ENCODE data around the gene CPLX4.

The CPLX4 gene

DNA sequence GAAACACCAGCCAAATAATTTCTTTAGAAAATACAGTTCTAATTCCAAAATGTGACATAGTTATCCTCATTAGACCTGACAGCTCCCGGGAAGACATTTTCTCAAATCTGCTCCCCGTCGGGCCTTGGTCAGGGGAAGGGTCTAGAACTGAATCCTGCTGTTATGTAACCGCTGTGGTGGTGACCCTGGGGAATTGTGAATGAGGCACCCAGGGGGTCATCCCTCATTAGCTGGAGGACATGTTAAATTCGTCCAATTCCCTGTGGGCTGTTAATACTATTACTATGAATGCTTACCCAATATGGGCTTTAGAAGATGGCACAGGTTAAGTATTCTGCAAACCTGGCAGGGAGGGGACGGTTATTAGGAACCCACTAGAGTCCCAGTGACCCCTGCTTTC, 11.8 kb downstream of the CPLX4 start:
- TF ChIP-seq NFIC (IDR thresholded peaks at IDR 0.05) (no peak), TAF1 (IDR thresholded peaks at IDR 0.05; ENCODE audit: low read depth) (no peak), TEAD4 (IDR thresholded peaks at IDR 0.05) (no peak)

DNA sequence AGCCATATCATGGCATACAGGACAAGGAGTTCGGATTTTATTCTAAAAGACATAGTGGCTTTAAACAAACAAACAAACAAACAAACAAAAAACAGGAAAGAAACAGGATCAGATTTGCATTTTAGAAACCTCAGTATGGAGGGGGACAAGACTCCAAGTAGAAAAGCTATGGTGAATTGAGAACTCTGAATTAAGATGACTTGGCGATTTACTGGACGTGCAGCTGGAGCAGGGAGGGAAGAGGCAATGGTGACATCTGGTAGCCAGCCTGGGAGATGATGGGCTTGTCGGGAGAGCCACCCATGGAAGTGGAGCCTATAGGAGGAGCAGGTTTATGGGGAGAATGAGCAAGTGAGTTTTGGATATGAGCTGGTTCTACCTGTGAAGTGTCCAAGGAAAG, 13.2 kb downstream of the CPLX4 start:
- TF ChIP-seq NFIC (IDR thresholded peaks at IDR 0.05) (no peak), YY1 (IDR thresholded peaks at IDR 0.05; ENCODE audit: low read depth) (no peak), FOXM1 (IDR thresholded peaks at IDR 0.05; ENCODE audit: borderline replicate concordance, low read depth) (no peak), EGR1 (IDR thresholded peaks at IDR 0.05) (no peak), RAD21 (IDR thresholded peaks at IDR 0.05; ENCODE audit: low read depth) (no peak), TCF12 (IDR thresholded peaks at IDR 0.05; ENCODE audit: low read depth) (no peak), CEBPB (IDR thresholded peaks at IDR 0.05) (no peak), EP300 (IDR thresholded peaks at IDR 0.05; ENCODE audit: borderline replicate concordance) (no peak), ZBTB7A (IDR thresholded peaks at IDR 0.05; ENCODE audit: low read depth) (no peak), TEAD4 (IDR thresholded peaks at IDR 0.05) (no peak), TAF1 (IDR thresholded peaks at IDR 0.05; ENCODE audit: low read depth) (no peak), CREB1 (IDR thresholded peaks at IDR 0.05; ENCODE audit: low read depth) (no peak)
- TF ChIP-seq, protein P1, sequence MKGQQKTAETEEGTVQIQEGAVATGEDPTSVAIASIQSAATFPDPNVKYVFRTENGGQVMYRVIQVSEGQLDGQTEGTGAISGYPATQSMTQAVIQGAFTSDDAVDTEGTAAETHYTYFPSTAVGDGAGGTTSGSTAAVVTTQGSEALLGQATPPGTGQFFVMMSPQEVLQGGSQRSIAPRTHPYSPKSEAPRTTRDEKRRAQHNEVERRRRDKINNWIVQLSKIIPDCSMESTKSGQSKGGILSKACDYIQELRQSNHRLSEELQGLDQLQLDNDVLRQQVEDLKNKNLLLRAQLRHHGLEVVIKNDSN (IDR thresholded peaks at IDR 0.05): no peak
- TF ChIP-seq, protein P2, sequence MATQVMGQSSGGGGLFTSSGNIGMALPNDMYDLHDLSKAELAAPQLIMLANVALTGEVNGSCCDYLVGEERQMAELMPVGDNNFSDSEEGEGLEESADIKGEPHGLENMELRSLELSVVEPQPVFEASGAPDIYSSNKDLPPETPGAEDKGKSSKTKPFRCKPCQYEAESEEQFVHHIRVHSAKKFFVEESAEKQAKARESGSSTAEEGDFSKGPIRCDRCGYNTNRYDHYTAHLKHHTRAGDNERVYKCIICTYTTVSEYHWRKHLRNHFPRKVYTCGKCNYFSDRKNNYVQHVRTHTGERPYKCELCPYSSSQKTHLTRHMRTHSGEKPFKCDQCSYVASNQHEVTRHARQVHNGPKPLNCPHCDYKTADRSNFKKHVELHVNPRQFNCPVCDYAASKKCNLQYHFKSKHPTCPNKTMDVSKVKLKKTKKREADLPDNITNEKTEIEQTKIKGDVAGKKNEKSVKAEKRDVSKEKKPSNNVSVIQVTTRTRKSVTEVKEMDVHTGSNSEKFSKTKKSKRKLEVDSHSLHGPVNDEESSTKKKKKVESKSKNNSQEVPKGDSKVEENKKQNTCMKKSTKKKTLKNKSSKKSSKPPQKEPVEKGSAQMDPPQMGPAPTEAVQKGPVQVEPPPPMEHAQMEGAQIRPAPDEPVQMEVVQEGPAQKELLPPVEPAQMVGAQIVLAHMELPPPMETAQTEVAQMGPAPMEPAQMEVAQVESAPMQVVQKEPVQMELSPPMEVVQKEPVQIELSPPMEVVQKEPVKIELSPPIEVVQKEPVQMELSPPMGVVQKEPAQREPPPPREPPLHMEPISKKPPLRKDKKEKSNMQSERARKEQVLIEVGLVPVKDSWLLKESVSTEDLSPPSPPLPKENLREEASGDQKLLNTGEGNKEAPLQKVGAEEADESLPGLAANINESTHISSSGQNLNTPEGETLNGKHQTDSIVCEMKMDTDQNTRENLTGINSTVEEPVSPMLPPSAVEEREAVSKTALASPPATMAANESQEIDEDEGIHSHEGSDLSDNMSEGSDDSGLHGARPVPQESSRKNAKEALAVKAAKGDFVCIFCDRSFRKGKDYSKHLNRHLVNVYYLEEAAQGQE (IDR thresholded peaks at IDR 0.05; ENCODE audit: low read depth): no peak
- TF ChIP-seq, protein P3, sequence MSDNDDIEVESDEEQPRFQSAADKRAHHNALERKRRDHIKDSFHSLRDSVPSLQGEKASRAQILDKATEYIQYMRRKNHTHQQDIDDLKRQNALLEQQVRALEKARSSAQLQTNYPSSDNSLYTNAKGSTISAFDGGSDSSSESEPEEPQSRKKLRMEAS (IDR thresholded peaks at IDR 0.05): no peak

DNA sequence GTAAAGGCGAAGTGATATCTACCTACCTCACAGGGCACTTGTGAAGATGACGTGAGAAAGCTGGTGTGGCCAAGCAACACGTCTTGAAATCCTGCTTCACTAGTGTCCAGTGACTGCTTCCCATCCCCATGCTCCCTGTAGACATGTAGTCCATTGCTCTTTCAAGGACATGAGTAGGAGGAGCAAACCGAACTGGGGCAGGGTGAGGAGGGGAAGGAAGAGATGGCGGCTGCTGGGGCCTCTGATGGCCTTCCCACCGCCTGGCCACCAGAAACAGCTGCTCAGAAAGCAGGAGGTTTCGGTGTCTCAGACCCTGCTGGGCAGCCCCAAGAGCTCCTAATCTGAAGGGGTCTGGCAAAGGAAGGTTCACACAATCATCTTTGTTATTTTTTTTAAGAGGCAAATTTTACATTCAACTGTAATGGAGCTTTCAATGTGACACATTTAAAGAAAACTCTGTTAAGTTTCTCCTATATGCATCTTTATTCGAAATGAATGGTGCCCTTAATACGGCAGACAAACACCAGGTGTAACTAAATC, 14.7 kb downstream of the CPLX4 start:
- TF ChIP-seq TCF12 (IDR thresholded peaks at IDR 0.05; ENCODE audit: low read depth): no peak
- no peak for TF ChIP-seq YY1 (IDR thresholded peaks at IDR 0.05; ENCODE audit: low read depth)
- TF ChIP-seq EP300 (IDR thresholded peaks at IDR 0.05; ENCODE audit: borderline replicate concordance): no peak
- no peak for TF ChIP-seq TEAD4 (IDR thresholded peaks at IDR 0.05)
- TF ChIP-seq CEBPB (IDR thresholded peaks at IDR 0.05): no peak
- TF ChIP-seq RAD21 (IDR thresholded peaks at IDR 0.05; ENCODE audit: low read depth): no peak
- TF ChIP-seq, protein P3 (IDR thresholded peaks at IDR 0.05): no peak

DNA sequence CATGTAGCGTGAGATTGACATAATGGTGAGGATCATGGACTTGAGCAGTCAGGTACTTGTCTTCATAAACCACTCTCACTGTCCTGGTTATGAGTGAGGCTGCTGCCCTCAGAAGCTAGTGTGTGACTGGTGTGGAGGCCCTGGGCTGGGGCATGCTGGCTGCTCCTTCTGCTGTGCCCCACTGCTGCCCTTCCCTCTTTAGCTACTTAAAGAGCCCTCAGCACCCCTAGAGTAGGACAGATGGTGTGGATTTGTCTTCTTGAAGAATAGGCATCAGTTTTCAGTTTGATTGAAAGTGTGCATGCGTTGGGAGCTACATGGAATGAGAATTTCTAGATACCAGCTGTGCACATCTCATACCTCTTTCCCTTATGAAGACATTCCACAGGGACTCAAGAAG, 15.4 kb downstream of the CPLX4 start:
- TF ChIP-seq TEAD4 (IDR thresholded peaks at IDR 0.05): no peak
- no peak for TF ChIP-seq CREB1 (IDR thresholded peaks at IDR 0.05; ENCODE audit: low read depth)
- TF ChIP-seq EP300 (IDR thresholded peaks at IDR 0.05; ENCODE audit: borderline replicate concordance): no peak
- no peak for TF ChIP-seq RAD21 (IDR thresholded peaks at IDR 0.05; ENCODE audit: low read depth)
- TF ChIP-seq, protein P3 (IDR thresholded peaks at IDR 0.05): no peak
- no peak for TF ChIP-seq TAF1 (IDR thresholded peaks at IDR 0.05; ENCODE audit: low read depth)
- no peak for TF ChIP-seq ZBTB7A (IDR thresholded peaks at IDR 0.05; ENCODE audit: low read depth)
- TF ChIP-seq, protein P2 (IDR thresholded peaks at IDR 0.05; ENCODE audit: low read depth): no peak
- TF ChIP-seq, protein P1 (IDR thresholded peaks at IDR 0.05): no peak
- no peak for TF ChIP-seq TCF12 (IDR thresholded peaks at IDR 0.05; ENCODE audit: low read depth)
- TF ChIP-seq FOXM1 (IDR thresholded peaks at IDR 0.05; ENCODE audit: borderline replicate concordance, low read depth): no peak
- no peak for TF ChIP-seq YY1 (IDR thresholded peaks at IDR 0.05; ENCODE audit: low read depth)
- no peak for TF ChIP-seq EGR1 (IDR thresholded peaks at IDR 0.05)
- TF ChIP-seq NFIC (IDR thresholded peaks at IDR 0.05): no peak

DNA sequence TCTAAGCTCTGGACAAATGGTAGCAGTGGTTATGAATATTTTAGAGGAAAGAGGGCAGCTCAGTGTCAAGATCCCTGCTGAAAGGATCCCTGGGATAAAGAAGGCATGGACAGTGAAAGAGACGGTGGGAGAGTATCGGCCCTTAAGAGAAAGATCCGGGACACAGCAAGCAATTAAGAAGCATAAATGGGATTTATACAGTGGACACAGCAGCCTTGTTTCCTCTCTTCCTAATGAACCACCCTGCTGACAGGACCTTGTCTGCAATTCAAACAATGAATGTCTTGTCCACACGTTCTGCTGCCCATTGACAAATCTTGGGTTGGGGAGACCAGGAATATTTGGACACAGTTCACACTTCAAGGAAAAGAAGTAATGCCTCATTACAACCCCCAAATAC, 16.5 kb downstream of the CPLX4 start:
- TF ChIP-seq FOXM1 (IDR thresholded peaks at IDR 0.05; ENCODE audit: borderline replicate concordance, low read depth): no peak
- TF ChIP-seq TEAD4 (IDR thresholded peaks at IDR 0.05): no peak
- no peak for TF ChIP-seq TCF12 (IDR thresholded peaks at IDR 0.05; ENCODE audit: low read depth)
- TF ChIP-seq, protein P2 (IDR thresholded peaks at IDR 0.05; ENCODE audit: low read depth): no peak
- no peak for TF ChIP-seq EGR1 (IDR thresholded peaks at IDR 0.05)
- TF ChIP-seq YY1 (IDR thresholded peaks at IDR 0.05; ENCODE audit: low read depth): no peak
- no peak for TF ChIP-seq ZBTB7A (IDR thresholded peaks at IDR 0.05; ENCODE audit: low read depth)
- no peak for TF ChIP-seq NFIC (IDR thresholded peaks at IDR 0.05)
- TF ChIP-seq CREB1 (IDR thresholded peaks at IDR 0.05; ENCODE audit: low read depth): no peak
- TF ChIP-seq, protein P3 (IDR thresholded peaks at IDR 0.05): no peak
- TF ChIP-seq RAD21 (IDR thresholded peaks at IDR 0.05; ENCODE audit: low read depth): no peak
- TF ChIP-seq CEBPB (IDR thresholded peaks at IDR 0.05): no peak
- TF ChIP-seq EP300 (IDR thresholded peaks at IDR 0.05; ENCODE audit: borderline replicate concordance): no peak
